Cardiac fibroblast (primary cell): ENCODE measurements around the gene DICER1.

ENCODE experiments used
- DNase-seq, 2 donors: peaks; one replicate each; pipeline versions ENCODE4 v3.0.0 to v3.0.0-alpha.2; 2010; ENCODE audit warnings: low read depth in 2 of 2
- H3K4me3 ChIP-seq, 2 donors: replicated peaks in 1 of 2; 1 replicate in 1 of 2; 2 replicates in 1 of 2; pipeline ENCODE4 v1.5.1; 2011; ENCODE audit warnings: low read depth in 2 of 2, low read length in 2 of 2, mild to moderate bottlenecking in 2 of 2, moderate library complexity in 1 of 2
- CTCF ChIP-seq: IDR thresholded peaks from one replicate; pipeline ENCODE4 v1.5.1; 2011; ENCODE audit warnings: low read depth, mild to moderate bottlenecking, low read length, inconsistent platforms

The DICER1 gene

DNA sequence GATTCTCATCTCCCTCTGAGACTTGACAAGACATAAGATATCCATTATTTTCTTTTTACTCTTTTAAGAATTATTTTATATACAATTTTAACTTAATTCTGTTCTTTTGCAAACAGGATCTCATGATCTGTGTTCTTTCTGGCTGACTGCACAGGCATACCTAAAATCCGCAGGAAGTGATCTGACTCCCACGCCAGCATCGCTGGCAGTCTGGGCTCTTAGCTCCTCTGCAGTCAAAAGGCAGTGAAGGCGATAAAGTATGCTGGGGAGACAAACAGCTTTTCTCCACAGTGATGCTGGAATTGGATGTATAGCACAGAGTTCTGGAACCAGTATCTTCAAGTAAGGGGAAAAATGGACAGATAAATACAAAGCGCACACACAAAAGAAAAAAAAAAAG is 52.4 kb downstream of the DICER1 start:
- no peak overlapping the region for H3K4me3 ChIP-seq
- peak in 1 of 2 donors; percentile 12 for DNase-seq
- no peak for TF ChIP-seq CTCF

GRCh38 chr14:95102680-95103044 is 54.7 kb downstream of the DICER1 start:
- H3K4me3 ChIP-seq: no peak overlapping the region
- TF ChIP-seq CTCF: no peak
- no peak for DNase-seq

- no peak overlapping the region for H3K4me3 ChIP-seq
- no peak for DNase-seq
- no peak for TF ChIP-seq CTCF
Observed at GRCh38 chr14:95101736-95102679, 55.3 kb downstream of the DICER1 start.

DNA sequence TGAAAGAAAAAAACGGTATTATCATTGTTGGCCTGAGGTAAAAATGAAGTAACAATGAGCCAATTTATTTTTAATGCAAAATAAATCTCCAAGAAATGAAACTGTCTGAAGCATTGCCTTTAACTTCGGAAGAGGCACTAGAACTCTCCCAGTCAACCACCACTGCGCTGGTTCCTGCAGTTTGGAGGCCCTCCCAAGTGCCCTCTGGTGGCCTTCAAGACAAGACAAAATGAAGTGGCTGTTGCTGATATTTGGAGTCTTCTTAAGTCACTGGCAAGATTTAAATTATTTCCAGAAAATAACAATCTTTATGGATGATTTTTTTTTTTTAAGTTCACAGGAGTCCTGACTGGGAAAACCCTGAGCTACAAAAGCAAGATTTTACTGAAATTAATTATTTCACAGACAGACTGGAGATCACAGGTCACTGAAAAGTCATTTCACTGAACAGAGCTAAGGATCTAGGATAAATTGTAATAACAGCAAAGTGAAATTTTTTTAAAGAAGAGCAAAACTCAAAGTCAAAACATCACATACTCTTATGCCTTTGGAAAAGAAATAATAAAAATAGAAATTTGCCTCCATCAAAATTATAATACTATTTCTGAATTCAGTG is 58.2 kb downstream of the DICER1 start:
- no peak overlapping the region for H3K4me3 ChIP-seq
- peak; percentile 75 to 85 for DNase-seq
- TF ChIP-seq CTCF: peak; percentile 80

- DNase-seq: peak; percentile 38 to 46
- no peak for TF ChIP-seq CTCF
- no peak overlapping the region for H3K4me3 ChIP-seq
Observed at GRCh38 chr14:95097385-95097784, 59.9 kb downstream of the DICER1 start.

DNA sequence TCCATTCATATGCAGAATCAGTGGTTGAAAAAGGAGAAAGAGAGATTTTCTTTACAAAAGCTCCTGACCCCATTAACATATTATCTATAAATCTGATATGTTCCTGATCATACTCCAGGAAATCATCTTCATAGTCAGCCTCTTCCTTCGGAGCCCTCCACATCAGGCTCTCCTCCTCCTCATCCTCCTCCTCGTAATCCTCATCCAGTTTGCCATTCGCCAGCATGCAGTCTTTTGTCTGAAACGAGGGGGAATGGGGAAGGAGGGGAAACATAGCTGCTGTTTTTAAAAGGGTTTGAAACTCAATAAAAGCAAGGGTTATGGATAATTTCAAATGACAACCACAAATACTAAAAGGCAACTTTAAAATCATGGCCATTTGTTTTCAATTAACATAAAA is 60.9 kb downstream of the DICER1 start:
- no peak for DNase-seq
- no peak overlapping the region for H3K4me3 ChIP-seq
- TF ChIP-seq CTCF: no peak
